ENCODE results near the gene SBSN. TPM values are rescaled to one million over a fixed set of nuclear protein-coding genes. Genes with fewer than 3 reads are reported as not detected.

The SBSN gene
- total and polyA plus RNA-seq, 2 donors (not counting 1 experiment from before 2014, with no cell fraction given): not detected

DNA sequence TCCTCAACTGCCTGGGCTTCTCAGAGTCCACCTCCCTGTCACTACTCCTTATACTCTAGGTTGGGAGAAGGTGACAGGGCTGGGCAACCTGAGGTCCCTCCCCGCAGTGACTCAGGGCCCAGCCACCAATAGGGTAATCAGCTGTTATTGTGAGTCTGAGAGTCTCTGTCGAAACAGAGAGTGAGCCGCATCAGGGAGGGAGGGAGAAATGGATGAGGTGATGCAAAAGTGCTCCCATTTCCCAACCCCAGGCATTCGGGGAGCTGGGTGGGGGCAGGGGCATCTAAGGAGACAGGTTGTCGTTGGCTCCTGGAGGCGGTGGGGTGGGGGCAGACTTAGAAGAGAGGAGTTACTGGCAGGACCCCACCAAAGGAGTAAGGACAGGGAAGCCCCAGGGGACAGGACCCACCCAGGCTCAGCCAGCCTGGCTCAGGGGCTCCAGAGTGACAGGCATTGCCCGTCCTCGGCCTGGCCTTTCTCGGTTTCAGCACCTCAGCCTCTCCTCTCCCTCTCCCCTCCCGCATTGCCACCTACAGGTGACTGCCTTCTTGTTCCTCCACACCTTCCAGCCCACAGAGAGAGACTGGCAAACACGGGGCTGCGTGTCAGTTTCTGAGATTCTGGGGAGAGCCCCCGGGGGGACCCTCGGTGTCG, 14.4 kb downstream of the SBSN start, which contains the start of gene DMKN:
Gene DMKN, minus strand, starts transcription at position 22 of the 654 bp plus-strand sequence. CDS start 174 bp downstream, outside the sequence.
- Histone ChIP-seq H3K79me2 (ENCODE audit: control insufficient read depth, insufficient read depth, low read length) (no peaks in the 10 kb centered on the region), H3K4me1 (ENCODE audit: control insufficient read depth in 2 of 2, insufficient read depth in 2 of 2, low read length in 2 of 2) (peaks cover 19 to 21% of the 10 kb centered on the region in 2 donors), H3K36me3 (replicated peaks in 1 of 2; ENCODE audit: control extremely low read depth in 1 of 2, control insufficient read depth in 1 of 2, extremely low read depth in 1 of 2, insufficient read depth in 2 of 2, low read length in 1 of 2) (no peaks in the 10 kb centered on the region), H4K20me1 (ENCODE audit: control insufficient read depth, insufficient read depth, low read length, poor library complexity, severe bottlenecking) (no peaks in the 10 kb centered on the region), H3K9ac (ENCODE audit: low read length) (no peak within 1 kb of the TSS), H3K4me2 (replicated peaks; ENCODE audit: low read depth, low read length, poor library complexity, severe bottlenecking) (no peak within 1 kb of the TSS), H3K9me3 (ENCODE audit: control extremely low read depth in 1 of 3, control insufficient read depth in 2 of 3, insufficient read depth in 1 of 3, low read length in 2 of 3) (peaks cover 0 to 11% (median 0%) of the 10 kb centered on the region in 3 donors), H3K27me3 (replicated peaks in 1 of 4; ENCODE audit: control extremely low read depth in 1 of 4, control insufficient read depth in 3 of 4, insufficient read depth in 4 of 4, low read length in 3 of 4) (peaks cover 0 to 50% (median 12%) of the 10 kb centered on the region in 4 experiments), H2AFZ (ENCODE audit: insufficient read depth, low read depth, low read length, poor library complexity, severe bottlenecking) (no peak within 1 kb of the TSS), H3K4me3 (ENCODE audit: control extremely low read depth in 1 of 5, extremely low read depth in 1 of 5, insufficient read depth in 1 of 5, low read depth in 2 of 5, low read length in 4 of 5) (no peak within 1 kb of the TSS), H3K27ac (ENCODE audit: low read length in 2 of 2) (no peak within 1 kb of the TSS)
- H3K27ac Mint-ChIP-seq: no peak within 1 kb of the TSS
- H3K4me3 Mint-ChIP-seq: no peak within 1 kb of the TSS
- WGBS (ENCODE audit: insufficient coverage): 49% methylated on average over 14 of the region's 15 CpGs
- H3K4me1 Mint-ChIP-seq: peaks cover 19% of the 10 kb centered on the region
- ATAC-seq (ENCODE audit: low read depth): no peak
- POLR2A ChIA-PET: no interaction called here
- CTCF ChIA-PET: no interaction called here
- H3K9me3 Mint-ChIP-seq (ENCODE audit: insufficient read depth): no peaks in the 10 kb centered on the region
- TF ChIP-seq, protein P1, sequence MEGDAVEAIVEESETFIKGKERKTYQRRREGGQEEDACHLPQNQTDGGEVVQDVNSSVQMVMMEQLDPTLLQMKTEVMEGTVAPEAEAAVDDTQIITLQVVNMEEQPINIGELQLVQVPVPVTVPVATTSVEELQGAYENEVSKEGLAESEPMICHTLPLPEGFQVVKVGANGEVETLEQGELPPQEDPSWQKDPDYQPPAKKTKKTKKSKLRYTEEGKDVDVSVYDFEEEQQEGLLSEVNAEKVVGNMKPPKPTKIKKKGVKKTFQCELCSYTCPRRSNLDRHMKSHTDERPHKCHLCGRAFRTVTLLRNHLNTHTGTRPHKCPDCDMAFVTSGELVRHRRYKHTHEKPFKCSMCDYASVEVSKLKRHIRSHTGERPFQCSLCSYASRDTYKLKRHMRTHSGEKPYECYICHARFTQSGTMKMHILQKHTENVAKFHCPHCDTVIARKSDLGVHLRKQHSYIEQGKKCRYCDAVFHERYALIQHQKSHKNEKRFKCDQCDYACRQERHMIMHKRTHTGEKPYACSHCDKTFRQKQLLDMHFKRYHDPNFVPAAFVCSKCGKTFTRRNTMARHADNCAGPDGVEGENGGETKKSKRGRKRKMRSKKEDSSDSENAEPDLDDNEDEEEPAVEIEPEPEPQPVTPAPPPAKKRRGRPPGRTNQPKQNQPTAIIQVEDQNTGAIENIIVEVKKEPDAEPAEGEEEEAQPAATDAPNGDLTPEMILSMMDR (IDR thresholded peaks at IDR 0.05): no peak
- TF ChIP-seq EZH2 (IDR thresholded peaks at IDR 0.05; ENCODE audit: borderline replicate concordance, insufficient read depth, low read depth, low read length, poor library complexity, severe bottlenecking): no peak
- no peak for DNase-seq
- H3K27me3 Mint-ChIP-seq: peaks cover 39% of the 10 kb centered on the region
- intact Hi-C loops (cut with micrococcal nuclease): no loop called here

DNA sequence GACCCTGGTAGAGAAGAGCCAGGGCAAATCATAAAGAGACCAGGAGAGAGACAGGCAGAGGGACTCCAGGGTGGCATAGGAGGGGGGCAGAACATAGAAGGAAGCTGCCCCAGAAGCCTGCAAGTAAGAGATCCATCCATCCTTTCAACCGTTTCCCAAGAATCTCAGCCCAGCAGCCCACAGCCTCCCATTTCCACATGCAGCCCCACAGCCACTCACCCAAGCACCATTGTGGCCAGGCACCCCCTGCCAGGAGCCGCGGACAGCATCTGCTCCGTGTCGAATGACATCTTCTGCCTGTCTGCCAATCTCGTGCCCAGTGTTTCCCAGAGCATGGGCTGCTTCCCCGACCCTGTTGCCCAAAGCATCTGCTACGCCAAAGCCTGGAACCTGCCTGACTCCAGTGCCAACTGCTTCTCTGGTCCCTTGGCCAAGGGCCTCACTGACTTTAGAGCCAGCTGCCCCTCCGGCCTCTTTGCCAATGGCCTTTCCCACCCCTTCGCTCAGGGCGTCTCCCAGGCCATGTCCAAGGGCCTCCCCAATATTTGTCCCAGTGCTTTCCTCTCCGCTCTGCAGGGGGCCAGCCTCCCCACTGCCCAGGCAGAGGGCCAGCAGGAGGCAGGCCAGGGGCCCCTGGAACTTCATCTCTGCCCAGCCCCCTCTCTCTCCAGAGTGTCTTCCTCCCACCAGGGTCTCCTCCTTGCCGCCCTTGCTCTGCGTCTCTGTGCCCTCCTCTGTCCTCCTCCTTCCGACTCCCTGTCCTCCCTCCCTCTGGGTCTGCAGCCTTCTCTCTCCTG, 15.1 kb downstream of the SBSN start:
- H3K27ac ChIP-seq (ENCODE audit: low read length in 2 of 2): no peak overlapping the region
- H3K9me3 ChIP-seq (ENCODE audit: control extremely low read depth in 1 of 3, control insufficient read depth in 2 of 3, insufficient read depth in 1 of 3, low read length in 2 of 3): peaks cover 0 to 11% (median 0%) of the 10 kb centered on the region in 3 donors
- H3K27me3 Mint-ChIP-seq: peaks cover 41% of the 10 kb centered on the region
- ATAC-seq (ENCODE audit: low read depth) (no peak), DNase-seq (no peak)
- no peak for TF ChIP-seq EZH2 (IDR thresholded peaks at IDR 0.05; ENCODE audit: borderline replicate concordance, insufficient read depth, low read depth, low read length, poor library complexity, severe bottlenecking)
- TF ChIP-seq, protein P1 (IDR thresholded peaks at IDR 0.05): no peak
- H2AFZ ChIP-seq (ENCODE audit: insufficient read depth, low read depth, low read length, poor library complexity, severe bottlenecking): no peak overlapping the region
- no peak overlapping the region for H3K9ac ChIP-seq (ENCODE audit: low read length)
- H3K9me3 Mint-ChIP-seq (ENCODE audit: insufficient read depth): no peaks in the 10 kb centered on the region
- H3K79me2 ChIP-seq (ENCODE audit: control insufficient read depth, insufficient read depth, low read length): no peaks in the 10 kb centered on the region
- CTCF ChIA-PET: no interaction called here
- H3K27me3 ChIP-seq (replicated peaks in 1 of 4; ENCODE audit: control extremely low read depth in 1 of 4, control insufficient read depth in 3 of 4, insufficient read depth in 4 of 4, low read length in 3 of 4): peaks cover 0 to 54% (median 13%) of the 10 kb centered on the region in 4 experiments
- no peak overlapping the region for H3K4me3 Mint-ChIP-seq
- no peak overlapping the region for H3K27ac Mint-ChIP-seq
- 95% methylated on average over 15 of the region's 15 CpGs for WGBS (ENCODE audit: insufficient coverage)
- POLR2A ChIA-PET: no interaction called here
- peaks cover 19 to 21% of the 10 kb centered on the region in 2 donors for H3K4me1 ChIP-seq (ENCODE audit: control insufficient read depth in 2 of 2, insufficient read depth in 2 of 2, low read length in 2 of 2)
- H4K20me1 ChIP-seq (ENCODE audit: control insufficient read depth, insufficient read depth, low read length, poor library complexity, severe bottlenecking): no peaks in the 10 kb centered on the region
- no peaks in the 10 kb centered on the region for H3K36me3 ChIP-seq (replicated peaks in 1 of 2; ENCODE audit: control extremely low read depth in 1 of 2, control insufficient read depth in 1 of 2, extremely low read depth in 1 of 2, insufficient read depth in 2 of 2, low read length in 1 of 2)
- H3K4me3 ChIP-seq (ENCODE audit: control extremely low read depth in 1 of 5, extremely low read depth in 1 of 5, insufficient read depth in 1 of 5, low read depth in 2 of 5, low read length in 4 of 5): no peak overlapping the region
- peaks cover 19% of the 10 kb centered on the region for H3K4me1 Mint-ChIP-seq
- intact Hi-C loops (cut with micrococcal nuclease): no loop called here
- no peak overlapping the region for H3K4me2 ChIP-seq (replicated peaks; ENCODE audit: low read depth, low read length, poor library complexity, severe bottlenecking)

Data from B cell (primary cell).